GM11168 (cell line): ENCODE measurements around the gene HSD3B7.
"Not testable (repeated sequence)": the region's sequence is repeated elsewhere in the genome, so short reads cannot be mapped to it uniquely, and the experiment has no call there.

Experiments used
- in situ Hi-C: fragments of 300-500 bp; cut with MboI; formaldehyde crosslinking; loops from one replicate; pipeline ENCODE4 v1.12.0; 2022; ENCODE audit warnings: low sequenced_read_pairs; ENCODE audit not compliant: unreplicated experiment

HSD3B7 gene

DNA sequence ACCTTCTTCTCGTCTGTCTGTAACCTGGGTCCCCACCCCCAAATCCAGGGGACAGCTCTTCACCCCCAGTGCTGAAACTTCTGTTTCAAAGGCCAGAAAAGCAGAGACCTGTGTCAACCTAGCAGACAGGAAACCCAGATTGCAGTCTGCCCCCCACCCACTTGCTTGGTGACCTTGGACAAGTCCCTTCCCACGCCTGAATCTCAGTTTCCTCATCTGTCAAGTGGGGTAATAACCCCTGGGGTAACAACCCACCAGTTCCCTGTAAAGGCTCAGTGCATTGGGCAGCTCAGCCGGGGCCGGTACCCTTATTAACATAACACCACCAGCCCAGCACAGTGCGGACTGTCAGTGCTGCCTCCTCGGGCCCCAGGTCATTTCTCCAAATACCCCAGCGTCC is 24.1 kb downstream of the HSD3B7 start:
- in situ Hi-C loops: no loop called here

DNA sequence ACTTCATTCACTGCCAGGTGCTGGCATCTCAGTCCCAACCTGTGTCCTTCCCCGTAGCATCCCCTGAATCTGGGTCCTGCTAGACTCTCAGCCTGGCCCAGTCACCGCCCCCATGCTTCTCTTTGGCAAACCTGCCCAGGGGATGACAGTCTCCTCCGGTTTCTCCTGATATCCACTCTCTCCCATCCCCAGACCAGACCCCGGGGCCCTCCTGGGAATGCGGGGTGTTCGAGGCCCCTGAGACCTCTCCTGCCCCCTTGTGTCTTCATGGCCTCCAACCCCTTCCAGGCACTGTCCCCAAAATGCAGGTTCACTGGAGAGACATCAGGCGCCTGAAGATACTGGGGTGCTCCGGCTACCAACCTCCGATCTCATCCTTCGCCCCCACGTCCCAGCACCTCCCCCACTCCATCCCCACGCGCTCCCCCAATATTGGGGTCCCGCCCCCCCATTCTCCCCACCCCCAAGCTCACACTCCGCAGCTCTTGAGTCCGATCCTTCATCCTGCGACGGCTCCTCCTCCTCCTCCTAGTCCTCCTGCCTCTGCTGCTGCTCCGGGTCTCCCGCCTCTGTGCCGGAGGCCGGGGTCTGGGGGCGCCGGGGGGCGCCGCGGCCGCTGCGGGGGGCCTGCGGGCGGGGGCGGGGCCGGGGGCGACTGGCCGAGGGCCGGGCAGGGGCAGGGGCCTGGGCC is 25.0 kb downstream of the HSD3B7 start:
- in situ Hi-C loops: no loop called here

DNA sequence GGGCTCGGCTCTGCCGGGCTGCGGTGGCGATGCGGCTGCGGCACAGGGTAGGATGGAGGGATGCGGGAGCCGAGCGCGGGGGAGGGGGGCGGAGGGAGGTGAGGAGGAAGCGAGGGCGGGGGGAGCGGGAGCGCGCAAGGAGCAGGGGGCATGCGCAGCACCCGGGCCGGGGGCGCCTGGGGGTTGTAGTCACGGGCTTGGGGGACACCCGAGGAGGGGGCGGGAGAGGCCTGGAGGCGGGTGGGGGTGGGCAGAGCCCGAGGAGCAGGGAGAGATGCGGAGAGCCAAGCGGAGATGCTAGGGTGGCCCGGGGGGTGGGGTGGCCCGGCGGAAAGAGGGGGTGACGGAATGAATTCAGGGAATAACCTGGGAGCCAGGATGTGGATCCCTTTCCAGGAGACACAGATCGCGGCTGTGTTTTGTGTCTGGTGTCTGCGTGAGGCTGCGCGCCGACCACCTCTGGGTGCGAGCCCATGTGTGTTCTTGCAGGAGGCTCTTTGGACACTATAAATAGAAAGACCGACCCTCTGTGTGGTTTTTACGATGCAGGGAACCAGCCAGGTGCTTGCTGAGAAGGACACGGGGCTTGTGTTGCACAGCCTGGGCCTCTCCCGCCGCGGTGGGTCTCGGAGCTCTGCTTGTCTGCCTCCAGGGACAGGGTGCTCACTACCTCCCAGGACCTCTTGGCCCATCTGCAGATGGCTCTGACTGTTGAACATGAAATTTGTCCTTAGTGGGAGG is 25.7 kb downstream of the HSD3B7 start, which contains the start of gene STX1B:
Gene STX1B, minus strand, starts transcription at position 54 of the 741 bp plus-strand sequence. CDS start 242 bp downstream, outside the sequence.
- in situ Hi-C loops: no loop called here

DNA sequence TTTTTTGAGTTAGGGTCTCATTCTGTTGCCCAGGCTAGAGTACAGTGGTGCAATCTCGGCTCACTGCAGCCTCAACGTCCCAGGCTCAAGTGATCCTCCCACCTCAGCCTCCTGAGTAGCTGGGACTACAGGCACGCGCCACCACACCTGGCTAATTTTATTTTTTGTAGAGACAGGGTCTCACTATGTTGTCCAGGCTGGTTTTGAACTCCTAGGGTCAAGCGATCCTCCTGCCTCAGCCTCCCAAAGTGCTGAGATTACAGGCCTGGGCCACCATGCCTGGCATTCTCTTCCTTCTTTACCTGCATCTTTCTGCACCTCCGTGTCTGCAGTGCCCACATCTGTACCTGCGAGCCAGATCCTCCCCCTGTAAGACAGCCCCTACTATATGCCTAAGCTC is 26.8 kb downstream of the HSD3B7 start:
- in situ Hi-C loops: not testable (repeated sequence)

DNA sequence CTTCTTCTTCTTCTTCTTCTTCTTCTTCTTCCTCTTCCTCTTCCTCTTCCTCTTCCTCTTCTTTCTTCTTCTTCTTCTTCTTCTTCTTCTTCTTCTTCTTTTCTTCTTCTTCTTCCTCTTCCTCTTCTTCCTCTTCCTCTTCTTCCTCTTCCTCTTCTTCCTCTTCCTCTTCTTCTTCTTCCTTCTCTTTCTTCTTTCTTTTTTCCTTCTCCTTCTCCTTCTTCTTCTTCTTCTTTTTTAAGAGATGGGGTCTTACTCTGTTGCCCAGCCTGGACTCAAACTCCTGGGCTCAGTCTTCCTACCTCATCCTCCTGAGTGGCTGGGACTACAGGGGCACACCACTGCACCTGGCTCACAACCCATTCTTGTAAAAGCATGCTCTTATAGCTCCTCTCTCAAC is 28.3 kb downstream of the HSD3B7 start:
- in situ Hi-C loops: not testable (repeated sequence)

DNA sequence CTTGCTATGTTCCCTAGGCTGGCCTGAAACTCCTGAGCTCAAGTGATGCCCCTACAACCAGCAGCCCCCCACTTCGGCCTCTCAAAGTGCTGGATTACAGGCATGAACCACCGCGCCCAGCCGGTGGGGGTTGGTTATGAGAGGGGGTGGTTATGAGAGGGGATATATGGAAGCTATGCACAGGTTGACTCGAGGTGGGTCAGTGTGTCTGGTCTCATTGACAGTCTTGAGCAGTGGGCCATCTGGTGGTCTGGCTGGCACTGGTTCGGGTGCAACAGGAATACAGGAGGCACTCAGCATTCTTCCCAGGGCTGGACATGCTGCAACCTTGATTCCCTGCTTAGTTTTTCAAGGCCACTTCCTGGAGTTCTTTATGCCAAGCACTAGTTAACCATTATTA is 31.0 kb downstream of the HSD3B7 start:
- in situ Hi-C loops: no loop called here

DNA sequence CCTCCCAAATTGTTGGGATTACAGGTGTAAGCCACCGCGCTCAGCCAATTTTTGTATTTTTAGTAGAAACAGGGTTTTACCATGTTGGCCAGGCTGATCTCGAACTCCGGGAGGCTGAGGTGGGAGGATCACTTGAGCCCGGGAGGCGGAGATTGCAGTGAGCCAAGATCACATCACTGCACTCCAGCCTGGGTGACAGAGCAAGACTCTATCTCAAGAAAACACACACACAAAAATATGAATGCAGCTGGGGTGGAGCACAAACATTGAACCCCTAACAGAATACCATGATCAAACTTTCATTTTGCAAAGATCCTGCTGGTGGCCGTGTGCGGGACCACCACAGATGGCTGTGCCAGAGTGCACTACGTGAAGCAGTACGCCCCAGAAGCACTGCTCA is 32.7 kb downstream of the HSD3B7 start:
- in situ Hi-C loops: not testable (repeated sequence)

DNA sequence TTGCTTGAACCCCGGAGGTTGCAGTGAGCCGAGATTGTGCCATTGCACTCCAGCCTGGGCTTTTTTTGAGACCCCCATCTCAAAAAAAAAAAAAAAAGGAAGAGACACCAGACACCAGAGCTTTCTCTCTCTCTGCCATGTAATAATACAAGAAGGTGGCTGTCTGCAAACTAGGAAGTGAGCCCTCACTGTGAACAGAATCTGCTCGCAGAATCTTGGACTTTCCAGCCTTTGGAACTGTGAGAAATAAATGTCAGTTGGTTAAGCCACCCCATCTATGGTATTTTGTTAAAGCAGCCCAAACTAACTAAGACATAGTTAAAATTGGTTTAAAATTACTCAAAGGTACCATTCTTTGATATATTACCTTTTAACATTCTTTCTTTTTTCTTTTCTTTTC is 35.5 kb downstream of the HSD3B7 start:
- in situ Hi-C loops: no loop called here

DNA sequence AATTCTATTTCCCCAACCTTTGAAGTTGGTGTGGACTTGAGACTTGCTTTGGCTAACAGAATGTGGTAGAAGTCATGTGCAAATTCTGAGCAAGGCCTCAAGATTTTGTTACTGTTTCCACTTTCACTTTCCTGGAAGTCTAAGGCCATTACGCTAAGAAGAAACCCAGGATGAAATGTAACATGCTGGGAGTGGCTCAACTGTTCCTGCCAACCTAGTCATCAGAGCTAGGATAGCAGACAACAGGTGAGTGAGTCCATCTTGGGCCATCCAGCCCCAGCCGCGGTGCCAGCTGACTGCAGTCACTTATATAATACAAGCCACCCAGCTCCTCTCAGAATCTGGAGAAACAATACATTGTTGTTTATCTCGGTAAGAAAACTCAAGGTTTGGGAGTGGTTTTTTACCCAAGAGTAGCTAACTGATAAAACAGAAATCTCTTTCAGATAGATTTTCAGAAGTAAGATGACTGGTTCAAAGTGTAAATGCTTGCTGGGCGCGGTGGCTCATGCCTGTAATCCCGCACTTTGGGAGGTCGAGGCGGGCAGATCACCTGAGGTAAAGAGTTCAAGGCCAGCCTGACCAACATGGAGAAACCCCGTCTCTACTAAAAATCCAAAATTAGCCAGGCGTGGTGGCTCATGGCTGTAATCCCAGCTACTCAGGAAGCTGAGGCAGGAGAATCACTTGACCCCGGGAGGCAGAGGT is 37.7 kb downstream of the HSD3B7 start:
- in situ Hi-C loops: no loop called here

DNA sequence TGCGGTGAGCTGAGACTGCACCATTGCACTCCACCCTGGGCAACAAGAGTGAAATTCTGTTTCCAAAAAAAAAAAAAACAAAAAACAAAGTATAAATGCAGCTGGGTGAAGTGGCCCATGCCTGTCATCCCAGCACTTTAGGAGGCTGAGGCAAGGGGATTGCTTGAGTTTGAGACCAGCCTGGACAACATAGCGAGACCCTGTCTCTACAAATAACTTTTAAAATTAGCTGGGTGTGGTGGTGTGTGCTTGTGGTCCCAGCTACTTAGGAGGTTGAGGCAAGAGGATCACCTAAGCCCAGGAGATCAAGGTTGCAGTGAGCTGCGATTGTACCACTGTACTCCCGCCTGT is 38.2 kb downstream of the HSD3B7 start:
- in situ Hi-C loops: no loop called here

DNA sequence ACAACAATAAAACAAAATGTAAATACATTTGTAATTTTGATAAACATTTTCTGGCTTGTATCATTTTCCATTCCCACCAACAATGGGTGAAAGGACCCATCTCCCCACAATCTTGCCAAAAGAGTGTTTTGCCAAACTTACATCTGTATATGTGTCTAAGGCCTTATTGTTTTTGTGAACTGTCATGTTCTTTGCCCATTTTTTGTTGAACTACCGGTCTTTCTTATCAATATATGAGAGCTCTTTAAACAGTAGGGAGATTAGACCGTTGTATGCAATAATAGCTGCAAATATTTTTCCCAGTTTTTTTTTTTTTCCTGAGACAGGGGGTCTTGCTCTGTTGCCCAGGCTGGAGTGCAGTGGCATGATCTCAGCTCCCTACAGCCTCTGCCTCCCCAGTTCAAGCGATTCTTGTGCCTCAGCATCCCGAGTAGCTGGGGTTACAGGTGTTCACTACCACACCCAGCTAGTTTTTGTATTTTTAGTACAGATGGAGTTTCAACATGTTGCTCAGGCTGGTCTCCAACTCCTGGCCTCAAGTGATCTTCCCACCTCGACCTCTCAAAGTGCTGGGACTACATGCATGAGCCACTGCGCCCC is 38.7 kb downstream of the HSD3B7 start:
- in situ Hi-C loops: no loop called here

DNA sequence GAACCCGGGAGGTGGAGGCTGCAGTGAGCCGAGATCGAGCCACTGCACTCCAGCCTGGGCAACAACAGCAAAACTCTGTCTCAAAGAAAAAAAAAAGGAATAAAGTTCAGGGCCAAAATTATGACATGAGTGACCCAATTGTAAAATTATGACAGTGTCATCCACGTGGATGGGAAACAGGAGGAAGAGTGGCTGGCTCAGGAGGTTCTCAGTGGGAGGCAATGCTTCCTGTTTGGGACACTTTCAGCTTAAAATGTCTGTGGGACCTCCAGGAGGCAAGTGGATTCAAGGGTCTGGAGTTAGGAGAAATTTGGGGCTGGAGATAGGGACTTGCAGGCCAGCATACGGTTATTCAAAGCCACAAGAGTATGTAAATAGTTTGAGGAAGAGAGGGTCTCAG is 40.3 kb downstream of the HSD3B7 start:
- in situ Hi-C loops: no loop called here

DNA sequence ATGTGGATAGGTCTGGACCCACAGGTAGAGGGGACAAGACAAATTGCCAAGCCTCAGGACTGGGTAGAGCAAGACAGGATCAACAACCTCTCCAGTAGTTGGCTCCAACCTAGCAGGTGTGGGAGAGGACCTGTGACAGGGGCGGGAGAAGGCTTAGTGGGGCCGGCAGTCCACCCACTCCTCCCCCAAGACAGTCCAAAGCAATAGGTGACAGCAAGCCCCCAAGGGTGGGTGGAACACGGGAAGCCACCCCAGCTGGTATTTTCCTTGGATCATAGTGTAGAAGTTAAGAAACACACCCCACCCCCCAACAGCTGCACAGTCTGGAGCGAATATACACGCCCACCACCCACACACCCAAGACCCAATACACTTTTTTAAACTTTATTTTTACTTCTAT is 44.3 kb downstream of the HSD3B7 start:
- in situ Hi-C loops: no loop called here

DNA sequence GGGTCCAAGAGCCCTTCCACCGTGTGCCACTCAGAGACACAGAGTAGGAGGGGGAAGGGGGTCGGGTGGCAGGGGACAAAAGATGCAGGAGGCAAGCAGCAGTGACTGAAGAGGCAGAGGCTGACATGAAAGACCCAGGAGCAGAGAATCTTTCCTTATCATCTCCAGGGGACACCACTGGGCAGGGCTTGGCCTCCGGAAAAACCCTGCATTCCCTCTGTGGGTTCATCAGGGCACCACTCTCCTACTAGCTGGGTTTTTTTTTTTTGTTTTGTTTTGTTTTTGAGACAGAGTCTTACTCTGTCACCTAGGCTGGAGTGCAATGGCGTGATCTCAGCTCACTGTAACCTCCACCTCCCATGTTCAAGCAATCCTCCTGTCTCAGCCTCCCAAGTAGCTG is 46.3 kb downstream of the HSD3B7 start:
- in situ Hi-C loops: no loop called here

DNA sequence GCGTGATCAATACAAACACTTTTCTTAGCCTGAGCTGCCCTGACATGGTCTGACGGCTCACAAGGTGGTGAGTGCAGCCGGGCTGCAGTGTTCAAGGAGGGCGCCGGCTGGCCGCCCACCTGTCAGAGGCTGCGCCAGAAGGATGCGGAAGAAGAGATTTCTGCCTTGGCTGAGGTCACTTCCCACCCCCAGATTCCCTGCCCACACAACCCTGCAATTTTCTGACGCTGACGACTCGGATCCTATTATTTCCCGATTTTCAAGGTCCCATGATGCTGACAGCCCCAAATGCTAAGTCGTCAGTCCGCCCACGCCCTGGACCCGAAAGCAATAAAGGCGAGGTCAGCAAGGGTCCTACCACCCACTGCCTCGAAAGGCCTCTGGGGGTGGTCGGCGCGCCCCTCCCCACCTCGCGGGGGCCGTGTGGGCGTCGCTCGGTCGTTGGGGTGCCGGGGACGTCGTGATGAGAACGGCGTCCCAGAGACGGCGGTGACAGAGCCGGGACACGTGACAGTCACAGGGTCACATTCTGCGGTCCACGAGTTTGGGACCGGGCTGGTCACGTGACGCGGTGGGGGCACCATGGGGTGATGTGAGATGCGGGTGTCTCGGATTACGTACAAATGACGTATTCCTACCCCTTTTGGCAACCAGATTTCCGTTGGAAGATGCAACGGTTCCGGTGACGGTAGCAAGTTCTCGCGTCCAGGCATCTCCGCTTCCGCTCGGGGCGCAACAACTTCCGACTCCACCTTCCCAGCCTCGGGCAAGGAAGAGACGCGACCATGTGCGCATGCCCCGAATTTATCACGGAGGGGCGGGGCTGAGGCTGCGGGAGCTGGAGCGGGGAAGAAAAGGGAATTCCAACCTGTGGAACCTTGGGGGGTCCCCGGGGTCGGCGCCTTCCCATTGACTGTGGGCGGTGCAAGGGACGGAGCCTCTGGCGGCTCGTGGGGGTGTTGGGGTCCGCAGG is 48.0 kb downstream of the HSD3B7 start, which contains the start of gene STX4:
Gene STX4, plus strand, starts transcription at position 823 of the 973 bp plus-strand sequence. CDS start 248 bp downstream, outside the sequence.
- in situ Hi-C loops: no loop called here

DNA sequence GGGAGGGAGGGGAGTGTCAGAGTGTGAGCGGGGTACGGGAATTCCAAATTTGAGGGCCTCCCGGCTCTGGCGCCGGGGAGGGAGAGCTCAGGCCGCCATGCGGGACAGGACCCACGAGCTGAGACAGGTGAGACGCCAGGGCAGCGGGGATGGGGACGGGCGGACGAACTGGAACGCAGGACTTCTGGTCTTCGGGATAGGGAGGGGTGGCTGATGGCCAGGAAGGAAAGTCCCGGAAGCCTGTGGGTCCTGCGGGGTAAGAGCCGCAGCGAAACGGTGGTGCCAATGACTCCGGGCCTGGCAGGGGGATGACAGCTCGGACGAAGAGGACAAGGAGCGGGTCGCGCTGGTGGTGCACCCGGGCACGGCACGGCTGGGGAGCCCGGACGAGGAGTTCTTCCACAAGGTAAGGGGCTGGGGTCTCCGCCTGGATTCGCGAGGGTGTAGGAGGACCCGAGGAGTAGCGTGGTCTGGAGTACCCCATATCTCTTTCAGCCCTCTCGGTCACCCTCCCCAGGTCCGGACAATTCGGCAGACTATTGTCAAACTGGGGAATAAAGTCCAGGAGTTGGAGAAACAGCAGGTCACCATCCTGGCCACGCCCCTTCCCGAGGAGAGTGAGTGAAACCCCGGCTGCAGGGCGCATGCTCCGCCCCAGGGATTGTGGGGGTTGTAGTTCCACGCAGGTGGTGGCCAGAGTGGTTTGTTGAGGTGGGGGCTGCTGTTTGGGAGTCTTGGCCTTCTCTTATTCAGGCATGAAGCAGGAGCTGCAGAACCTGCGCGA is 48.9 kb downstream of the HSD3B7 start:
- in situ Hi-C loops: no loop called here

DNA sequence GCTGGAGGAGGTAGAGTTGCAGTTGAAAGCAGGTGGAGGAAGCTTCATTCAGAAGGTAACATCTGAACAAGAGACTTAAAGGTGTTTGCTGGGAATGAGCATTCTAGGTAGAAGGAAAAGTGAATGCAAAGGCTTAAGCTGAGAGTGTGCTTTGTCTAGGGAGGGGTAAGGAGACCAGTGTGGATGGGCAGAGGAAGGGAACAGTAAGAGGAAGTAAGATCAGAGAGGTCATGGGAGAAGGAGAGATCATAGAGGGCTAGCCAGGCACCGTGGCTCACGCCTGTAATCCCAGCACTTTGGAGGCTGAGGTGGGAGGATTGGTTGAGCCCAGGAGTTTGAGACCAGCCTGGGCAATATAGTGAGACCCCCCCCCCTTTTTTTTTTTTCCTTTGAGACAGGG is 51.7 kb downstream of the HSD3B7 start:
- in situ Hi-C loops: no loop called here
